Stimulated activated CD8-positive, alpha-beta memory T cell treated with anti-CD3 and anti-CD28 coated beads, Interleukin-4, amount 100 ng/mL, for 1 hour (primary cell): Measurements from ENCODE around the gene TASP1.
"Not testable (repeated sequence)": the region's sequence is repeated elsewhere in the genome, so short reads cannot be mapped to it uniquely, and the experiment has no call there.

Source experiments
- DNase-seq, 2 donors: peaks; one replicate each; pipeline ENCODE4 v3.0.0-alpha.2; 2020; ENCODE audit warnings: low read depth in 2 of 2, low spot score in 1 of 2

TASP1 gene

DNA sequence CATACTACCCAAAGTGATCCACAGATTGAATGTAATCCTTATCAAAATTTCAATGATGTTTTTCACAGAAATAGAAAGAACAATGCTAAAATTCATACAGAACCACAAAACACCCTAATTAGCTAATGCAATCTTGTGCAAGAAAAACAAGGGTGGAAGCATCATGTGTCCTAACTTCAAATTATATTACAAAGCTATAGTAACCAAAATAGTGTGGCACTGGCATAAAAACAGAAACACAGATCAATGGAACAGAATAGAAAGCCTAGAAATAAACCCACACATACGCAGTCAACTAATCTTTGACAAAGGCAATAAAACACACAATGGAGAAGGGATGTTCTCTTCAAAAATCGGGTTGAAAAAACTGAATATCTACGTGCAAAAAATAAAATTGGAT lies 131.1 kb downstream of the TASP1 start:
- DNase-seq, result no peak

DNA sequence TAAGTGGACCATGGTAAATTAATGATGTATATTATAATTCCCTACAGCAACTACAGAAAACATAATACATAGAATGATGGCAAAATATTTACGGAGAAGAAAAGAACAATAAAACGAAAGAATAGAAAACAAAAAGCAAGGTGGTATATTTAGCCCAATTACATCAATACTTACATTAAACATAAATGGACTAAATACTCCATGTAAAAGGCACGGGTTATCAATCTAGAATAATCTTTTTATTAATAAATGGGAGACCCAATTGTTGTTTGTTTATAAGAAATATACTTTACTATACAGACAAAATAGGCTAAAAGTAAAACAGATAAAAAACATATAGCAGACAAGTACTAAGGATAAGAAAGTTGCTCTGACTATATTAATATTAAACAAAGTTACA lies 137.2 kb downstream of the TASP1 start:
- DNase-seq, result no peak

- DNase-seq, result no peak
Measured at GRCh38 chr20:13494019-13494418, 144.7 kb downstream of the TASP1 start.

GRCh38 chr20:13493143-13493542 lies 145.6 kb downstream of the TASP1 start:
- no peak for DNase-seq

DNA sequence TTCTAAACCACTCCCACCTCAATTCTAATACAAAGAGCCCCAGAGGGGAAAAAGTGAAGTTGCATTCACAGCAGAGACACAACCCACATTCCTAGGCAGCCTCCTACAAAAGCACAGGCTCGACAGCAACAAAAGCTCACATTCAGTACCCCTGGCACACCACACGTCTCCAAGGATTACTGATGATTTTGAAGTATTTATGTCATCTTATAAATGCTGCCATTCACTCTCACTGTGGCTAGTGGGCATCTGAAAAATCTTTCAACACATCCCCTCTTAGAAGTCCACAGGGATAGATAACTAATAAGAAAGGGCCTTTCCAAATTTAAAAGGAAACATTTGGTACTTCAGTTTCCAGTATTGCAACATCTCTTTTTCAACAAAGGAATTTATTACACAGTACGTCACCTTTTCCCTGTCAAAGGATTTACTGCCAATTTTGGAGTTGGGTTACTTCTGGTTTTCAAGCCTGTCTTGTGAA lies 146.7 kb downstream of the TASP1 start:
- no peak for DNase-seq

GRCh38 chr20:13487202-13487601 lies 151.5 kb downstream of the TASP1 start:
- no peak for DNase-seq

DNA sequence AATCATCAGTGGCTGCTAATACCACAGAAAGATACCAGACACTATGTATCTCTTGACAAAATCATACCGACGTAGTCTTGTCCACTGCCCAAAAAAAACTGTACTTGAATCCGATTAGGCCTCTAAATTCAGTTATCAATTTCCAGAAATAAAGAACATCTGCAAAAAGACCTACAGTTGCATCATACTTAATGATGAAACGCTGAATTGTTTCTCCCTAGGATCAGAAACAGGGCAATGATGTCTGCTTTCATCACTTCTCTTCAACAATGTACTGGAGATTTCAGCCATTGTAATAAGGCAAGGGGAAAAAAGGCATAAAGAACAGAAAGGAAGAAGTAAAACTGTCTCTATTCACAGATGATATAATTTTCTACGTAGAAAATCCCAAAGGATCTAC lies 152.0 kb downstream of the TASP1 start:
- DNase-seq, result no peak

DNA sequence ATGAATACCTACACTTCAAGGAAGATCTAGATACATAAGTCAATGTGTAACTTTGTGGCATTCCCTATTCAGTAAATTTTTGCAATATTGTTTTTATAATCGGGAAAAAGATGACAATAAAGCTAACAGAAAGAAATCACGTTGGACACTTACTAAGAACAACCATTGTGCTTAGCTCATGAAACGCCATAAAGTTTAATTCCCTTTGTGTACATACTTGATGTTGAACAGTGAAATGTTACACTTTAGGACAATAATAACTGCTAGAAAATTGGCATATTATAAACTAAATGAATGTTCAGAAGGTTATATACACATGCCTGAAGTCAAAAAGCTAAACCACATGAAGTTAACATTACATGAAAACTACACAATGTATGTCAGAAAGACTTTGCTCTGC lies 153.2 kb downstream of the TASP1 start:
- DNase-seq, result no peak

DNA sequence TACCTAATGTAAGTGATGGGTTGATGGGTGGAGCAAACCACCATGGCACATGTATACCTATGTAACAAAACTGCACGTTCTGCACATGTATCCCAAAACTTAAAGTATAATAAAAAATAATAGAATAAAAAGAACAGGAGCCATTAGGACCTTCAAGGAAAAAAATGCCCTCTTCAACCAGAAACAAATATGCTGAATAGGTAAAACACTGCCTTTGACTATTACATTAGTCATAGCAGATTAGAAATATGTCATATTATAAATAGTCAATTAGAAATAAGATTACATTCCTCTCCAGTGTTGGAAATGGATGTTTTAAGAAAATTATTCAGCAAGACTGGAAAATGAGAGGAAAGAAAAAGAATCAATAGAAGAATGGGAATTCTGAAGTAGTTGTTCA lies 153.7 kb downstream of the TASP1 start:
- DNase-seq, result not testable (repeated sequence)

DNA sequence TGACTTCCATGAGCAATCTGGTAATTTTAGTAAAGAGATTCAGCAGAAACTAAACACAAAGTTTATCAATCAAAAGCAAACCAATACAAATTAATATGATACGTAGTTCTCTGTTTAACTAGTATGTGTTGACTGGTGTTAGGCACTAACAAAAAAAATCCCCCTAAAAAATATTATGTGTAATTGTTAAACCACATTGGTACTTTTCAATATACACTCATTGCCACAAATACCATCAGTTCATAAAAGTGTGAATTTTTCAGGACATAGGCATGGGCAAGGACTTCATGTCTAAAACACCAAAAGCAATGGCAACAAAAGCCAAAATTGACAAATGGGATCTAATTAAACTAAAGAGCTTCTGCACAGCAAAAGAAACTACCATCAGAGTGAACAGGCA lies 155.3 kb downstream of the TASP1 start:
- not testable (repeated sequence) for DNase-seq

DNA sequence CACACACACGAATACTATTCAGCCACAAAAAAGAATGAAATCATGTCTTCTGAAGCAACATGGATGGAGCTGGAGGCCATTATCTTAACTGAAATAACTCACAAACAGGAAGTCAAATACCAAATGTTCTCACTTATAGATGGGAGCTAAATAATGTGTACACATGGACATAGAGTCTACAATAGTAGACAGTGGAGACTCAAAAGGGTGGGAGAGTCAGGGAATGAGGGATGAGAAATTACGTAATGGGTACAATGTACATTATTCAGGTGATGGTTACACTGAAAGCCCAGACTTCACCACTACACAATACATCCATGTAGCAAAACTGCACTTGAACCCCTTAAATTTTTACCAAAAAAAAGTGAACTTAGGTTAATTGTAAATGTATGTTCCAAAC lies 160.4 kb downstream of the TASP1 start:
- no peak for DNase-seq

GRCh38 chr20:13474467-13474866 lies 164.3 kb downstream of the TASP1 start:
- DNase-seq, result no peak

DNA sequence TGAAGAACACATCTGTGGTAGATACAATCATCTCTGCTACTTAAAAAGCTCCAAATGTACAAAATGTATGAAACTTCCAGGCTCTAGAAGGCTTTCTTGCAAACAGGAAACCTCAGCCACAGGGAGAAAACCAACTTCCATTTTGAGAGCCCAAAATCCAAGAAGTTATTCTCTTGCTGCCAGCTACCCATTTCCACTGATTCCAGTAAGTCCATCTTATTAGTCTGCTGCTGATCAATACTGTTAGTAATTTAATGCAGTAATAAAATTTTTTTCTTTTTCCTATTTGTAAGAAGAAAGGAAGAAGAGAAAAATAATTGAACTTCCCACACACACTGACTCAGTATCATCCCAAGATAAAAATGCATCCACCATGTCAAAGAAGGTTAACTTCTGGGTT lies 169.5 kb downstream of the TASP1 start:
- no peak for DNase-seq

DNA sequence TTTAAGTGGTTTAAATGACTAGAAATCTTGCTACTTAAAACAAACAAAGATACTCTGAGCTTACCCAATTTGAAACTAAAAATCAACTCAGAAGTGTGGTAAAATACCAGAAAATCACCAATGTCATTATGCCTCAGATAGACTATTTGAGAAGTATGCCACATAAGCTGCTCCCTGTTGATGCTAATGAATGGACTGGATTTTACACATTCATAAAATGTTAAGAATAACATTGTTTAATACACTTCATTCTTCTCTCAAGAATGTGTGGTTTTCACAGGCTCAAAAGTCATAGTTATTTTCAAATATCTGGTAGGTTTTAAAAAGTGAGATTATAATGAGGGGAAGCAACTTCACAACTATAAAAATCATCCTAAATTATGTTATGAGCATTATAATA lies 170.6 kb downstream of the TASP1 start:
- no peak for DNase-seq

GRCh38 chr20:13464702-13465101 lies 174.0 kb downstream of the TASP1 start:
- DNase-seq, result no peak

DNA sequence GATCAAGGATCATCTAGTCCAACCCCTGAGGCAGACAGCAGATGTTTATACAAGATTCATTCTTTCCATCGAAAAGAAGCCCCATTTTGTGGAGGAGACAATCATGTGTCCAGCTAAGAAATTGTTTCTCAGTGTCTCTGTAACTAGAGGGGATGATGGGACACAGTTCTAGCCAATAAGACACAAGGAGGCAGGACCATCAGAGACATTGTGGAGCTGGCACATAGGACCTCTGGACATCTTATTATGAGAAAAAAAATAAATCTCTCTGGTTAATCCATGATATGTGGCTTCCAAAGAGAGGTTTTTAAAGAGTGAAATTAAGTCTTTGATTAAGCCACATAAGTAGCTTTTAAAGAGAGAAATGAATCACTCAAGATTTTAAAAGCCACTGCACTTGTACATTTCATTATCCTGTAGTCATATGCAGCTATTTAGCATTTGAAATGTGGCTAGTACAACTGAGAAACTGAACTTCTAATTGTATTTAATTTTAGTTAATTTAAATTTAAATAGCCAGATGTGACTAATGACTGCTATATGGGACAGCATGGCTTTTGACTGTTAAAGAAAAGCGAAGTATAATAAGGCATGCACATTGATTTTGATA lies 176.8 kb downstream of the TASP1 start:
- no peak for DNase-seq

DNA sequence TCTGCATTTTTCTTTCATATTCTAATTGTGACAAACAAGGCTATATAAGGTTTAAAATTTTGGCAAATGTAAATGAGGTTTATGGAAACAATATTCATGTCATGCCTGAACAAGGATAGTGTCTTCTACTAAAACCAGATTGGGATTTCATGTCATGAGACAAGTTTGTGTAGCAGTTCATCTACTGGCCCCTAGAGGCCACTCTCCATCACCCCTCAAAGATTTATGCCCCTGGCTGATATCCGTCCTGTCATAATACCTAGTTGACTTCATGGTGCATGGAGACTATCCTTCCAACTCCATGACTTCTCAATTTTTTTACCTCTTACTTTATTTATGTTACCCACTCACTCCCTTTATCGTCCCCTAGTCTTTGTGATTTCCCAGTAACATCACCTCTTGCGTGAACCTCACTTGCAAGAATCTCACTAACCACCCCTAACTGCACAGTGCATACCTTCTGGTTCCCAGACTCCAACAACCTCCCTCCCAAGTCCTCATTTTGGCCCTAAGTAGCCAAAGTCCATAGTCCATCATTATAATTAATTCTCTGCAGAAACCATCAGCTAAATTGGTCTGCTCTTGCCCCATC lies 179.8 kb downstream of the TASP1 start:
- DNase-seq, result no peak

DNA sequence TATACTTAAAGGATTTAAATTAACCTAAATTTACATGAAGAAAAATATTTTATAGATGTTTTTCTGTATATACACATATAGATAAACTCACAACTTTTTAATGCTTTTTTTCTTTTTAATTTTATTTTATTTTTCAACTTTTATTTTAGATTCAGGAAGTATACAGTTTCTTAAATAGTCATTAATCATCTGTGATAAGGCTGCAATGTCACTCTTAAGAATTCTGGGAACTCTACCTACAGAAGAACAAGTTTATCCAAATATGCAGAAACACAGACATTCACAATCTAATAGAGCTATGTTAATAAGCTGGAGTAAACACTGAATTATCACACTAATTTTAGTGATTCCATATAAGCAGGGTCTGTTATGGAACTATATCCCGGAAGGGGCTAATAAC lies 181.2 kb downstream of the TASP1 start:
- DNase-seq, result no peak

GRCh38 chr20:13455713-13456112 lies 183.0 kb downstream of the TASP1 start:
- no peak for DNase-seq

- DNase-seq, result no peak
Measured at GRCh38 chr20:13453367-13453766, 185.4 kb downstream of the TASP1 start.

GRCh38 chr20:13452470-13453124 lies 186.1 kb downstream of the TASP1 start:
- no peak for DNase-seq

GRCh38 chr20:13449868-13450434 lies 188.8 kb downstream of the TASP1 start:
- no peak for DNase-seq
